ENCODE results near the gene NUBP1. TPM values are rescaled to one million over a fixed set of nuclear protein-coding genes. Genes with fewer than 3 reads are reported as not detected.

The NUBP1 gene
- total RNA-seq, 4 donors from 2014 or later, result 22.2 to 26.6 (median 24.3) TPM

DNA sequence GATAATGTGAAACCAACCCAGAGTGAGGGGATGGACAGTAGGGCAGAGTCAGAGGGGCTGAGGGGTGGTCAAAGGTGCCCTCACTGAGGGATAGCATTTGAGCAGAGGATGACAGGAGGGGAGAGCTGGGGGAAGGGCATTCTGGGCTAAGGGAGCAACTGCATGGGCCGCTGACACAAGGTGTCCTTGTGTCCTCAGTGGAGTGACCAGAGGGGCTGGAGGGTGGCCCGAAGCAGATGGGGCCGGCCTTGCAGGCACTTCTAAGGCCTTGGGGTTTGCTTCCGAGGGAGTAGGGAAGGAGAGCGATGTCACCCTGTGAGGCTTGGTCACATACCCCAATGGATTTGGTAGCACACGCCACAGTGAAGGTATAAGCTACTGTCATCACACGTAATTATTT lies 10.0 kb downstream of the NUBP1 start:
- TF ChIP-seq, protein P1, sequence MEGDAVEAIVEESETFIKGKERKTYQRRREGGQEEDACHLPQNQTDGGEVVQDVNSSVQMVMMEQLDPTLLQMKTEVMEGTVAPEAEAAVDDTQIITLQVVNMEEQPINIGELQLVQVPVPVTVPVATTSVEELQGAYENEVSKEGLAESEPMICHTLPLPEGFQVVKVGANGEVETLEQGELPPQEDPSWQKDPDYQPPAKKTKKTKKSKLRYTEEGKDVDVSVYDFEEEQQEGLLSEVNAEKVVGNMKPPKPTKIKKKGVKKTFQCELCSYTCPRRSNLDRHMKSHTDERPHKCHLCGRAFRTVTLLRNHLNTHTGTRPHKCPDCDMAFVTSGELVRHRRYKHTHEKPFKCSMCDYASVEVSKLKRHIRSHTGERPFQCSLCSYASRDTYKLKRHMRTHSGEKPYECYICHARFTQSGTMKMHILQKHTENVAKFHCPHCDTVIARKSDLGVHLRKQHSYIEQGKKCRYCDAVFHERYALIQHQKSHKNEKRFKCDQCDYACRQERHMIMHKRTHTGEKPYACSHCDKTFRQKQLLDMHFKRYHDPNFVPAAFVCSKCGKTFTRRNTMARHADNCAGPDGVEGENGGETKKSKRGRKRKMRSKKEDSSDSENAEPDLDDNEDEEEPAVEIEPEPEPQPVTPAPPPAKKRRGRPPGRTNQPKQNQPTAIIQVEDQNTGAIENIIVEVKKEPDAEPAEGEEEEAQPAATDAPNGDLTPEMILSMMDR (IDR thresholded peaks at IDR 0.05; ENCODE audit: low read depth), result no peak

DNA sequence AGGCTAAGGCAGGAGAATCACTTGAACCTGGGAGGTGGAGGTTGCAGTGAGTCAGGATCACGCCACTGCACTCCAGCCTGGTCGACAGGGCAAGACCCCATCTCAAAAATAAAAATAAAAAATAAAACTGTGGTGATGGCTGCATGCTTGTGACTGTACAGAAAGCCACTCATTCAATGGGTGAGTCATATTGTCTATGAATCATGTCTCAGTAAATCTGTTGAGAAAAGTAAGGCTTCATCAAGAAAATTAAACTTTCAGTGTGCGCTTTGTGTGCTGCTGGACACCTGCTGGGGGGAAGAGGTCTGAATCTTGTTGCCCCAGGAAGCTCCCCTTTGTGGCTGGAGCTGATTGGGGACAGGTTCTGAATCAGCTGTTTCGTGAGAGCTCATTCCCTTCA lies 11.3 kb downstream of the NUBP1 start:
- TF ChIP-seq, protein P1 (IDR thresholded peaks at IDR 0.05; ENCODE audit: low read depth), result no peak

DNA sequence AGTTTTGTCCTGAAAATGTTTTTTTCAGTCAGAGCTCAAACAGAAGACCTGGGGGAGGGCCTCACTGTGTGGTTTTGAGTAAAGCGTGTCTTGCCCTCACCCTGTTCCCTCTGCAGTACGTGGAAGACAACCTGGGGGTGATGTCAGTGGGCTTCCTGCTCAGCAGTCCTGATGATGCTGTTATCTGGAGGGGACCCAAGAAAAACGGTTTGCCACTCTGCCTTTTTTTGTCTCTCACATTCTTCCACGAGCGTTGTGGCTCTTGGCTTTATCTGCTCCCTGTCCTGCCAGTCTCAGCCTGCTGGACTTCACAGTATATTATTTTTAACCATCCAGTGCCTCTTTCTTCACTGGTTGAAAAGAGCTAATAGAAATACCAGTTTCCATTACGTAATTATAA lies 12.9 kb downstream of the NUBP1 start:
- TF ChIP-seq, protein P1 (IDR thresholded peaks at IDR 0.05; ENCODE audit: low read depth), result no peak

DNA sequence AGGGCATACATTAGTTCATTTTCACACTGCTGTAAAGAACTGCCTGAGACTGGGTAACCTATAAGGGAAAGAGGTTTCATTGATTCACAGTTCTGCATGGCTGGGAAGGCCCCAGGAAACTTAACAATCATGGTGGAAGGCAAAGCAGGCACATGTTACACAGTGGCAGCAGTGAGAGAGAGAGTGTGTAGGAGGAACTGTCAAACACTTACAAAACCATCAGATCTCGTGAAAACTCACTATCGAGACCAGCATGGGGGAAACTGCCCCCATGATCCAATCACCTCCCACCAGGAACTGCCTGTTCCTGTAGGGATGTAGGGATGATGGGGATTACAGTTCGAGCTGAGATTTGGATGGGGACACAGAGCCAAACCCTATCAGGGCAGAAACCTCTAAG lies 17.2 kb downstream of the NUBP1 start:
- TF ChIP-seq, protein P1 (IDR thresholded peaks at IDR 0.05; ENCODE audit: low read depth), result no peak

DNA sequence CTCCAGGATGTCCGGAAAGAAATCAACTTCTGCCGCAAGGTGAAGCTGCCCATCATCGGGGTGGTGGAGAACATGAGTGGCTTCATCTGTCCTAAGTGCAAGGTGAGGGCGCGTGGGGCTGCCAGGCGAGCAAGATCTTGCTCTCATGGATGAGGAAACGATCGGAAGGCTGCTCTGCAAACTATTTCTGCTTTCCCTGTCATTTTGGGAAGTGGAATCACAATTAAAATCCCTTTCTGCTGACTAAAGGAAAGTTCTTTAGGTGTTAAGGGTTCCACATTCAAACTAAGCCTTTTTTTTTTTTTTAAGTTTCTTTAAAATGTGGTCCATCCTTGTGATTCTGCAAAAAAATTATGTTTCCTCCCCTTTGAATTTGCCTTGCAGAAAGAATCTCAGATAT lies 17.7 kb downstream of the NUBP1 start:
- TF ChIP-seq, protein P1 (IDR thresholded peaks at IDR 0.05; ENCODE audit: low read depth), result no peak

DNA sequence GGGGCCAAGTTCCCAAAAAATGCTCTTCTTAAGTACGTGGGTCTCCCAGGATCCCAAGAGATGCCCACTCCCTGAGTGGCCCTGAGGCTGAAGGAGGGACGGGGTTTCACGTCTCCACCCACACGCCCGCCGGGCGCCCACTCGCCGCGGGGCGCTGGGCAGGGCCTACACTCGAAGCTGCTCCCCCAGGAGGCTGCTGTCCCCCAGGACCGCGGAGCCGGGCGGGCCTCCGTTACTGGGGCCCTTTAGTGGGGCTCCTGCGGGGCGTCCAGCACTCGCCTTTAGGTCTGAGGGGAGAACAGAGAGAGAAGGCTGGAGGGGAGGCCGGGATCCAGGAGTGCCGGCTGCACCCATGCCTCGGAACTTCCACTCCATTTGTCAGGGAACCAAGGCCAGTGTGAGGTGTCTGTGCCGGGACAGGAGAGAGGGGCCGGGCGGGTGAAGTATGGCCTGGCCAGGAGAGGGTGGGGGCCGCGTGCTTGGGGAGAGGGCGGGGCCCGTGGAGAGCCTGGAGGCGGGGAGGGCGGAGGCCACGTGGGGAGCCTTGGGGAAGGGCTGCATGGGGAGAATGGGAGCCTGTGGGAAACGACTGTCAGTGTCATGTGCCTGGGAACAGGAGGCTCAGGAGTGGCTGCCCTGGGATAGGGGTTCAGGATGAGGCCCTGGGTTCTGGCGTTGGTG lies 18.8 kb downstream of the NUBP1 start:
- TF ChIP-seq, protein P1 (IDR thresholded peaks at IDR 0.05; ENCODE audit: low read depth), result no peak

DNA sequence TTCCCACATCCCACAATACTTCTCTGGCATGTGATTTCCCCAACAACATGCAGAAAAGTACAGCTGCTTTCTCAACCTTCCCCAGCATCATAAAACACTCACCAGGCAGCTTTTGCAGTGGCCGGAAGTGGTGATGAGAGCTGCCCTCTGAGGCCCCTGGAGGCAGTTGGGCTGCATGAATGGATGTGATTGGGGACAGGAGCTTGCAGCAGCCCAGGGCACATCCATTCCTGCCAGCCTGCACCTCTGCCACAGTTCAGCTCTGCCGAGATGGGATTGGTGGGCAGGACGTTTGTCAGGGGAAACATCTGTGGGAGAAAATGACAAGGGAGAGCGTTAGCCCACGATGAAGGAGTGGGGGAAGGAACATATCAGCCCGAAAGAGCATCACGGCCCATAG lies 19.8 kb downstream of the NUBP1 start:
- TF ChIP-seq, protein P1 (IDR thresholded peaks at IDR 0.05; ENCODE audit: low read depth), result no peak

All from subcutaneous adipose tissue (tissue), 4 donors.